Ramos (cell line): ENCODE results near the gene SLC6A16.
"Not testable (repeated sequence)": the region's sequence is repeated elsewhere in the genome, so short reads cannot be mapped to it uniquely, and the experiment has no call there.

Source experiments
- in situ Hi-C: fragments of 300-500 bp; cut with MboI; formaldehyde crosslinking; loops from one replicate; pipeline ENCODE4 v1.14.3; 2022; ENCODE audit warnings: low sequenced_read_pairs; ENCODE audit not compliant: unreplicated experiment

SLC6A16 gene

GRCh38 chr19:49332691-49333417, 7.9 kb upstream of the SLC6A16 start:
- in situ Hi-C loops: not testable (repeated sequence)

- in situ Hi-C loops: no loop called here
Measured at GRCh38 chr19:49331616-49332055, 6.6 kb upstream of the SLC6A16 start.

GRCh38 chr19:49331187-49331586, 6.2 kb upstream of the SLC6A16 start:
- in situ Hi-C loops: not testable (repeated sequence)

- in situ Hi-C loops: no loop called here
Measured at GRCh38 chr19:49328741-49329140, 3.8 kb upstream of the SLC6A16 start.

GRCh38 chr19:49327878-49328544, 3.0 kb upstream of the SLC6A16 start:
- in situ Hi-C loops: no loop called here

- in situ Hi-C loops: no loop called here
Measured at GRCh38 chr19:49326165-49326704, 1.2 kb upstream of the SLC6A16 start.

- in situ Hi-C loops: not testable (repeated sequence)
Measured at GRCh38 chr19:49325756-49326155, 765 bp upstream of the SLC6A16 start.

GRCh38 chr19:49318296-49318695, 6.7 kb downstream of the SLC6A16 start:
- in situ Hi-C loops: no loop called here

- in situ Hi-C loops: no loop called here
Measured at GRCh38 chr19:49316284-49316683, 8.7 kb downstream of the SLC6A16 start.

GRCh38 chr19:49315111-49315510, 9.9 kb downstream of the SLC6A16 start:
- in situ Hi-C loops: no loop called here

- in situ Hi-C loops: no loop called here
Measured at GRCh38 chr19:49309087-49309486, 15.9 kb downstream of the SLC6A16 start.

- in situ Hi-C loops: not testable (repeated sequence)
Measured at GRCh38 chr19:49306734-49307133, 18.3 kb downstream of the SLC6A16 start.

GRCh38 chr19:49301866-49302252, 23.1 kb downstream of the SLC6A16 start:
- in situ Hi-C loops: no loop called here

- in situ Hi-C loops: no loop called here
Measured at GRCh38 chr19:49301165-49301865, 23.7 kb downstream of the SLC6A16 start.

- in situ Hi-C loops: not testable (repeated sequence)
Measured at GRCh38 chr19:49298653-49299052, 26.3 kb downstream of the SLC6A16 start.

- in situ Hi-C loops: no loop called here
Measured at GRCh38 chr19:49297403-49297802, 27.6 kb downstream of the SLC6A16 start.

- in situ Hi-C loops: no loop called here
Measured at GRCh38 chr19:49295208-49295880, 29.6 kb downstream of the SLC6A16 start.

- in situ Hi-C loops: no loop called here
Measured at GRCh38 chr19:49294401-49294800, 30.6 kb downstream of the SLC6A16 start.

- in situ Hi-C loops: no loop called here
Measured at GRCh38 chr19:49290517-49290916, 34.5 kb downstream of the SLC6A16 start.

GRCh38 chr19:49289286-49289685, 35.7 kb downstream of the SLC6A16 start:
- in situ Hi-C loops: not testable (repeated sequence)
